ENCODE measurements around the gene KRTAP1-5. TPM values are rescaled to one million over a fixed set of nuclear protein-coding genes. Genes with fewer than 3 reads are reported as not detected.

KRTAP1-5 gene
- total and polyA plus RNA-seq, 2 experiments from 2014 or later: 64.1 to 127 TPM

- H3K79me2 ChIP-seq (ENCODE audit: insufficient read depth): no peaks in the 10 kb centered on the region
- H4K20me1 ChIP-seq (ENCODE audit: insufficient read depth): no peaks in the 10 kb centered on the region
- H3K36me3 ChIP-seq (ENCODE audit: low read depth): no peaks in the 10 kb centered on the region
- H3K27me3 ChIP-seq (replicated peaks; ENCODE audit: insufficient read depth): no peaks in the 10 kb centered on the region
- in situ Hi-C loops (cut with MboI): no loop called here
- H3K9ac ChIP-seq: no peak within 1 kb of the TSS
- no peak for DNase-seq
- no peaks in the 10 kb centered on the region for H3K9me2 ChIP-seq (ENCODE audit: insufficient read depth)
- TF ChIP-seq EZH2phosphoT487 (IDR thresholded peaks at IDR 0.05; ENCODE audit: insufficient read depth, low read depth): no peak
- TF ChIP-seq EZH2 (IDR thresholded peaks at IDR 0.05; ENCODE audit: insufficient read depth, poor library complexity, severe bottlenecking): no peak
- H2AFZ ChIP-seq: peak within 1 kb of the TSS; percentile 57; the same call in 1 of the 2 replicates
- H3K4me3 ChIP-seq: no peak within 1 kb of the TSS
- no peak within 1 kb of the TSS for H3K4me2 ChIP-seq (ENCODE audit: unreplicated experiment)
- no peak within 1 kb of the TSS for H3K27ac ChIP-seq
- H3K9me3 ChIP-seq (ENCODE audit: low read depth): no peaks in the 10 kb centered on the region
- H3K4me1 ChIP-seq (ENCODE audit: insufficient read depth): no peaks in the 10 kb centered on the region
- 17 to 27% methylated on average over 3 of the region's 3 CpGs for WGBS, 2 experiments (ENCODE audit: low coverage in 1 of 2, low lambda C conversion rate in 2 of 2, missing lambda C conversion rate in 2 of 2)
- H3F3A ChIP-seq (ENCODE audit: insufficient read depth): no peaks in the 10 kb centered on the region
Observed at GRCh38 chr17:40984226-40984625, 42.8 kb downstream of the KRTAP1-5 start, which contains the start of gene KRT40. TSS of gene KRT40 (minus strand) at chr17:40984326. CDS start at chr17:40984273, 53 bp downstream.

DNA sequence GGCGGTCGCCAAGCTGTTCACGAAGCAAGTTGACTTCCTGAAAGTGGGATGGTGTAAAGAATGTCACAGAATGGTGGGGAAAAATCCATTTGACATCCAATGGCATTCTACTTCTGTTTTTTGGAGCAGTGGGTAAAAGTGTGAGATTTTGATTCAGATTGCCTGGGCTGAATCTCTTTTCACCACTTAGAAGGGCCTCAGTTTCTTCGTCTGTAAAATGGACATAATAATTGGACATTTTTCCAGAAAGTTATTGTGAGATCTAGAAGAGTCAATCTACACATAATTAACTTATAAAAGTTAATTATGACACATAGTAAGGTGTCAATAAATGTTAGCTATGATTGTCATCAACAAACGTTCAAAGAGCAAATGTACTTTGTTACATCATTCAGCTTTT, 45.9 kb downstream of the KRTAP1-5 start:
- Histone ChIP-seq H3K4me2 (ENCODE audit: unreplicated experiment) (no peak overlapping the region), H3K27me3 (replicated peaks; ENCODE audit: insufficient read depth) (no peaks in the 10 kb centered on the region), H3K9ac (no peak overlapping the region), H3K9me3 (ENCODE audit: low read depth) (no peaks in the 10 kb centered on the region), H3K9me2 (ENCODE audit: insufficient read depth) (no peaks in the 10 kb centered on the region), H3K4me3 (no peak overlapping the region), H3K27ac (no peak overlapping the region), H4K20me1 (ENCODE audit: insufficient read depth) (no peaks in the 10 kb centered on the region), H3F3A (ENCODE audit: insufficient read depth) (no peaks in the 10 kb centered on the region), H3K79me2 (ENCODE audit: insufficient read depth) (no peaks in the 10 kb centered on the region), H3K4me1 (ENCODE audit: insufficient read depth) (no peaks in the 10 kb centered on the region), H3K36me3 (ENCODE audit: low read depth) (no peaks in the 10 kb centered on the region), H2AFZ (no peak overlapping the region)
- WGBS, 2 experiments (ENCODE audit: low coverage in 1 of 2, low lambda C conversion rate in 2 of 2, missing lambda C conversion rate in 2 of 2): 51 to 53% methylated on average over 5 of the region's 5 CpGs
- no peak for DNase-seq
- in situ Hi-C loops (cut with MboI): no loop called here
- no peak for TF ChIP-seq EZH2 (IDR thresholded peaks at IDR 0.05; ENCODE audit: insufficient read depth, poor library complexity, severe bottlenecking)
- no peak for TF ChIP-seq EZH2phosphoT487 (IDR thresholded peaks at IDR 0.05; ENCODE audit: insufficient read depth, low read depth)

- H3K27me3 ChIP-seq (replicated peaks; ENCODE audit: insufficient read depth): no peaks in the 10 kb centered on the region
- H3K4me3 ChIP-seq: no peak overlapping the region
- H3K79me2 ChIP-seq (ENCODE audit: insufficient read depth): no peaks in the 10 kb centered on the region
- no peaks in the 10 kb centered on the region for H3K9me3 ChIP-seq (ENCODE audit: low read depth)
- WGBS, 2 experiments (ENCODE audit: low coverage in 1 of 2, low lambda C conversion rate in 2 of 2, missing lambda C conversion rate in 2 of 2): 76 to 96% methylated on average over 8 of the region's 8 CpGs
- no peaks in the 10 kb centered on the region for H3K9me2 ChIP-seq (ENCODE audit: insufficient read depth)
- H3K4me2 ChIP-seq (ENCODE audit: unreplicated experiment): no peak overlapping the region
- TF ChIP-seq EZH2phosphoT487 (IDR thresholded peaks at IDR 0.05; ENCODE audit: insufficient read depth, low read depth): no peak
- TF ChIP-seq EZH2 (IDR thresholded peaks at IDR 0.05; ENCODE audit: insufficient read depth, poor library complexity, severe bottlenecking): no peak
- no peak overlapping the region for H3K9ac ChIP-seq
- in situ Hi-C loops (cut with MboI): no loop called here
- H3K4me1 ChIP-seq (ENCODE audit: insufficient read depth): no peaks in the 10 kb centered on the region
- H3K27ac ChIP-seq: no peak overlapping the region
- no peaks in the 10 kb centered on the region for H3F3A ChIP-seq (ENCODE audit: insufficient read depth)
- no peaks in the 10 kb centered on the region for H4K20me1 ChIP-seq (ENCODE audit: insufficient read depth)
- no peaks in the 10 kb centered on the region for H3K36me3 ChIP-seq (ENCODE audit: low read depth)
- no peak for DNase-seq
- H2AFZ ChIP-seq: no peak overlapping the region
Observed at GRCh38 chr17:40980596-40980995, 46.4 kb downstream of the KRTAP1-5 start.

- no peaks in the 10 kb centered on the region for H3K36me3 ChIP-seq (ENCODE audit: low read depth)
- DNase-seq: no peak
- no peak overlapping the region for H3K4me2 ChIP-seq (ENCODE audit: unreplicated experiment)
- no peaks in the 10 kb centered on the region for H3K9me2 ChIP-seq (ENCODE audit: insufficient read depth)
- H4K20me1 ChIP-seq (ENCODE audit: insufficient read depth): no peaks in the 10 kb centered on the region
- no peaks in the 10 kb centered on the region for H3F3A ChIP-seq (ENCODE audit: insufficient read depth)
- H3K27me3 ChIP-seq (replicated peaks; ENCODE audit: insufficient read depth): no peaks in the 10 kb centered on the region
- in situ Hi-C loops (cut with MboI): no loop called here
- H3K9me3 ChIP-seq (ENCODE audit: low read depth): no peaks in the 10 kb centered on the region
- no peaks in the 10 kb centered on the region for H3K4me1 ChIP-seq (ENCODE audit: insufficient read depth)
- TF ChIP-seq EZH2 (IDR thresholded peaks at IDR 0.05; ENCODE audit: insufficient read depth, poor library complexity, severe bottlenecking) (no peak), EZH2phosphoT487 (IDR thresholded peaks at IDR 0.05; ENCODE audit: insufficient read depth, low read depth) (no peak)
- no peak overlapping the region for H3K9ac ChIP-seq
- no peak overlapping the region for H2AFZ ChIP-seq
- no peak overlapping the region for H3K27ac ChIP-seq
- H3K4me3 ChIP-seq: no peak overlapping the region
- 96% methylated on average over 3 of the region's 3 CpGs for WGBS, 2 experiments (ENCODE audit: low coverage in 1 of 2, low lambda C conversion rate in 2 of 2, missing lambda C conversion rate in 2 of 2)
- H3K79me2 ChIP-seq (ENCODE audit: insufficient read depth): no peaks in the 10 kb centered on the region
Observed at GRCh38 chr17:40980117-40980516, 46.9 kb downstream of the KRTAP1-5 start.
